Endothelial cell of umbilical vein (primary cell): ENCODE results near the gene ARHGEF17. TPM values are rescaled to one million over a fixed set of nuclear protein-coding genes. Genes with fewer than 3 reads are reported as not detected.

Source experiments
- BruUV-seq: library from RNA; stranded (reverse); fragments of 400-500 nt; replicated peaks from 2 replicates; lab custom pipeline; 2021; lab: Mats Ljungman, UMichigan
- CTCF ChIA-PET: fragments of 300-600, 350-600 bp; sonication (Branson Sonifier 250); formaldehyde crosslinking; loops from one replicate; lab custom pipeline; 2021; ENCODE audit warnings: antibody characterized with exemption, inconsistent platforms; lab: Charles Lee
- POLR2A ChIA-PET: fragments of 300-600, 350-600 bp; sonication (Branson Sonifier 250); formaldehyde crosslinking; loops from one replicate; lab custom pipeline; 2021; ENCODE audit warnings: antibody characterized with exemption, inconsistent platforms; lab: Charles Lee
- DNase-seq: peaks from one replicate; pipeline ENCODE4 v3.0.0-alpha.2; 2011; ENCODE audit warnings: low read depth, low spot score
- FAIRE-seq: peaks from 2 replicates; lab custom pipeline; 2011; peaks lifted over from hg19 to GRCh38; lab: Jason Lieb, UNC
- H2AFZ ChIP-seq: 2 replicates; pipeline ENCODE4 v1.6.0; 2012; ENCODE audit warnings: low read depth, low read length, control low read depth, inconsistent platforms
- H3K27ac ChIP-seq: 2 replicates; pipeline ENCODE4 v1.5.1; 2011; ENCODE audit warnings: low read depth, mild to moderate bottlenecking, control low read depth, low read length, moderate library complexity; ENCODE audit not compliant: insufficient read depth
- H3K27me3 ChIP-seq, 2 experiments: 2 replicates each; pipeline versions ENCODE4 v1.6.0 to v1.6.1; 2011; ENCODE audit warnings: low read length in 2 of 2, mixed read lengths in 1 of 2; ENCODE audit not compliant: control insufficient read depth in 2 of 2, insufficient read depth in 2 of 2
- H3K36me3 ChIP-seq, 2 experiments: 2 replicates in 1 of 2; 3 replicates in 1 of 2; pipeline ENCODE4 v1.5.1; 2011; ENCODE audit warnings: low read length in 2 of 2, mild to moderate bottlenecking in 1 of 2, moderate library complexity in 1 of 2; ENCODE audit not compliant: control insufficient read depth in 2 of 2, insufficient read depth in 2 of 2; ENCODE audit errors: extremely low read depth in 1 of 2
- H3K4me1 ChIP-seq: 3 replicates; pipeline ENCODE4 v1.5.1; 2011; ENCODE audit warnings: mild to moderate bottlenecking, low read length; ENCODE audit not compliant: control insufficient read depth, insufficient read depth; ENCODE audit errors: extremely low read depth
- H3K4me2 ChIP-seq: 2 replicates; pipeline ENCODE4 v1.6.1; 2011; ENCODE audit warnings: low read length, control low read depth, mixed read lengths; ENCODE audit not compliant: insufficient read depth
- H3K4me3 ChIP-seq, 3 experiments: fragments of 200-600 bp in 1 of 3; sonication (generic), shearing (Covaris generic) in 1 of 3; replicated peaks in 1 of 3; 2 replicates each; pipeline ENCODE4 v1.5.1; 2011 to 2016; ENCODE audit warnings: control low read depth in 3 of 3, low read length in 3 of 3, mild to moderate bottlenecking in 2 of 3, inconsistent platforms in 1 of 3, low read depth in 1 of 3, moderate library complexity in 1 of 3; ENCODE audit not compliant: insufficient read depth in 1 of 3
- H3K79me2 ChIP-seq: 2 replicates; pipeline ENCODE4 v1.6.0; 2012; ENCODE audit warnings: low read length, inconsistent platforms; ENCODE audit not compliant: control insufficient read depth, insufficient read depth
- H3K9ac ChIP-seq: replicated peaks from 2 replicates; pipeline ENCODE3; 2011; ENCODE audit warnings: low read length, control low read depth; ENCODE audit not compliant: insufficient read depth; ENCODE audit errors: extremely low read depth
- H3K9me1 ChIP-seq: replicated peaks from 3 replicates; pipeline ENCODE4 v1.6.0; 2011; ENCODE audit warnings: mild to moderate bottlenecking, low read length; ENCODE audit not compliant: control insufficient read depth, insufficient read depth; ENCODE audit errors: extremely low read depth
- H3K9me3 ChIP-seq: replicated peaks from 2 replicates; pipeline ENCODE4 v1.5.1; 2012; ENCODE audit warnings: low read length, inconsistent platforms; ENCODE audit not compliant: control insufficient read depth, insufficient read depth
- H4K20me1 ChIP-seq: replicated peaks from 2 replicates; pipeline ENCODE3; 2011; ENCODE audit warnings: mild to moderate bottlenecking, low read length; ENCODE audit not compliant: control insufficient read depth, insufficient read depth; ENCODE audit errors: extremely low read depth
- FOS ChIP-seq: IDR thresholded peaks from 2 replicates; pipeline ENCODE4 v1.6.1; 2011; ENCODE audit warnings: mild to moderate bottlenecking, low read length, moderate library complexity, borderline replicate concordance; ENCODE audit not compliant: insufficient read depth
- GATA2 ChIP-seq: IDR thresholded peaks from 2 replicates; pipeline ENCODE4 v1.7.0; 2011; ENCODE audit warnings: low read depth, mild to moderate bottlenecking, moderate library complexity, mixed read lengths, low read length; ENCODE audit not compliant: insufficient read length, insufficient read depth
- MYC ChIP-seq: IDR thresholded peaks from one replicate; pipeline ENCODE4 v1.6.1; 2011; ENCODE audit warnings: mild to moderate bottlenecking, low read depth, low read length
- POLR2A ChIP-seq: IDR thresholded peaks from 2 replicates; pipeline ENCODE4 v1.6.1; 2012; ENCODE audit warnings: low read depth, mild to moderate bottlenecking, control low read depth, low read length
- POLR2AphosphoS5 ChIP-seq: IDR thresholded peaks from 2 replicates; pipeline ENCODE4 v1.6.1; 2012; ENCODE audit warnings: low read depth, mild to moderate bottlenecking, control low read depth, low read length, moderate library complexity; ENCODE audit not compliant: insufficient read depth
- dilution Hi-C: fragments of 300-500 bp; cut with MboI; formaldehyde crosslinking; loops from one replicate; pipeline ENCODE4 v1.15.0; 2019; ENCODE audit warnings: low sequenced_read_pairs; ENCODE audit not compliant: extremely low pct_ligation_motif_present
- intact Hi-C: fragments of 100-400 bp; cut with micrococcal nuclease; formaldehyde crosslinking; loops from one replicate; pipeline ENCODE4 v1.10.0; 2022
- polyA plus RNA-seq, 4 experiments: library from polyadenylated mRNA; depleted of rRNA in 3 of 4; stranded (reverse) in 3 of 4; unstranded in 1 of 4; fragments of >200 nt; gene quantifications; 2 replicates each; pipeline versions ENCODE4 v1.2.1 to v1.2.3, GENCODE V29; 2011 to 2012; ENCODE audit warnings: missing spikeins in 1 of 4
- total RNA-seq: library from RNA; stranded (reverse); gene quantifications from 2 replicates; pipeline ENCODE4 v1.2.3, GENCODE V29; 2021
- TF ChIP-seq, protein P1 (sequence below): IDR thresholded peaks from 2 replicates; pipeline ENCODE4 v1.6.1; 2011; ENCODE audit not compliant: insufficient read depth, insufficient read length
- TF ChIP-seq, protein P2 (sequence below), 2 donors: IDR thresholded peaks; 1 replicate in 1 of 2; 2 replicates in 1 of 2; pipeline ENCODE4 v1.5.1; 2011; ENCODE audit warnings: low read length in 2 of 2, mild to moderate bottlenecking in 2 of 2, moderate library complexity in 2 of 2, control low read depth in 1 of 2, inconsistent platforms in 1 of 2, low read depth in 1 of 2; ENCODE audit not compliant: insufficient read depth in 1 of 2; ENCODE audit errors: extremely low read depth in 1 of 2

Gene ARHGEF17
- total and polyA plus RNA-seq, 2 donors (not counting 3 experiments of a cell fraction or from before 2014, with no cell fraction given): 74.9 to 89.9 TPM

- ChIA-PET CTCF (interaction anchor here (0.9 to 16.0 kb wide), 9 partner anchors 11 to 84 kb away, joined by 3 to 455 read pairs (median 11); no protein-coding TSS in a partner anchor), POLR2A (interaction anchor here (0.7 to 2.7 kb wide), 5 partner anchors 13 to 54 kb away, joined by 3 to 14 read pairs (median 5); no protein-coding TSS in a partner anchor)
- peaks cover 0 to 3% of the 10 kb centered on the region in 2 experiments for H3K36me3 ChIP-seq
- no peaks in the 10 kb centered on the region for H3K27me3 ChIP-seq
- H3K9me3 ChIP-seq: no peaks in the 10 kb centered on the region
- peak; percentile 95 for FAIRE-seq
- intact Hi-C loops (loop anchor here (1.0 kb wide), 1 partner anchor 14 kb away; no protein-coding TSS in a partner anchor), dilution Hi-C loops (no loop called here)
- peak overlapping the region; percentile 56 for H2AFZ ChIP-seq
- BruUV-seq: TSS peak; percentile 20
- peaks cover 44% of the 10 kb centered on the region for H3K79me2 ChIP-seq
- peaks cover 40% of the 10 kb centered on the region for H3K4me1 ChIP-seq
- peak; percentile 92 for DNase-seq
- H3K4me2 ChIP-seq: peak overlapping the region; percentile 85
- peak overlapping the region; percentile 66 to 77 (median 72) for H3K4me3 ChIP-seq
- H3K9me1 ChIP-seq: no peaks in the 10 kb centered on the region
- peak overlapping the region; percentile 86 for H3K27ac ChIP-seq
- H4K20me1 ChIP-seq: no peaks in the 10 kb centered on the region
- TF ChIP-seq POLR2A: peak; percentile 86
- peak; percentile 92 for TF ChIP-seq POLR2AphosphoS5
- no peak for TF ChIP-seq MYC
- TF ChIP-seq, protein P1, sequence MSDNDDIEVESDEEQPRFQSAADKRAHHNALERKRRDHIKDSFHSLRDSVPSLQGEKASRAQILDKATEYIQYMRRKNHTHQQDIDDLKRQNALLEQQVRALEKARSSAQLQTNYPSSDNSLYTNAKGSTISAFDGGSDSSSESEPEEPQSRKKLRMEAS: no peak
- TF ChIP-seq GATA2: no peak
- TF ChIP-seq, protein P2, sequence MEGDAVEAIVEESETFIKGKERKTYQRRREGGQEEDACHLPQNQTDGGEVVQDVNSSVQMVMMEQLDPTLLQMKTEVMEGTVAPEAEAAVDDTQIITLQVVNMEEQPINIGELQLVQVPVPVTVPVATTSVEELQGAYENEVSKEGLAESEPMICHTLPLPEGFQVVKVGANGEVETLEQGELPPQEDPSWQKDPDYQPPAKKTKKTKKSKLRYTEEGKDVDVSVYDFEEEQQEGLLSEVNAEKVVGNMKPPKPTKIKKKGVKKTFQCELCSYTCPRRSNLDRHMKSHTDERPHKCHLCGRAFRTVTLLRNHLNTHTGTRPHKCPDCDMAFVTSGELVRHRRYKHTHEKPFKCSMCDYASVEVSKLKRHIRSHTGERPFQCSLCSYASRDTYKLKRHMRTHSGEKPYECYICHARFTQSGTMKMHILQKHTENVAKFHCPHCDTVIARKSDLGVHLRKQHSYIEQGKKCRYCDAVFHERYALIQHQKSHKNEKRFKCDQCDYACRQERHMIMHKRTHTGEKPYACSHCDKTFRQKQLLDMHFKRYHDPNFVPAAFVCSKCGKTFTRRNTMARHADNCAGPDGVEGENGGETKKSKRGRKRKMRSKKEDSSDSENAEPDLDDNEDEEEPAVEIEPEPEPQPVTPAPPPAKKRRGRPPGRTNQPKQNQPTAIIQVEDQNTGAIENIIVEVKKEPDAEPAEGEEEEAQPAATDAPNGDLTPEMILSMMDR (IDR thresholded peaks at IDR 0.05; ENCODE audit: extremely low read depth in 1 of 2, insufficient read depth in 1 of 2, low read depth in 1 of 2, low read length in 2 of 2): no peak
- TF ChIP-seq FOS: no peak
- peak overlapping the region; percentile 84 for H3K9ac ChIP-seq
Observed at GRCh38 chr11:73308961-73309919, 1.2 kb downstream of the ARHGEF17 start.
